GM18858 (cell line): ENCODE data around the gene SYNE1.
"Not testable (repeated sequence)": the region's sequence is repeated elsewhere in the genome, so short reads cannot be mapped to it uniquely, and the experiment has no call there.

Experiments used
- ATAC-seq: cut with Tn5 transposase; IDR thresholded peaks from one replicate; pipeline ENCODE4 v1.9.1; 2021; ENCODE audit not compliant: unreplicated experiment

Gene SYNE1

DNA sequence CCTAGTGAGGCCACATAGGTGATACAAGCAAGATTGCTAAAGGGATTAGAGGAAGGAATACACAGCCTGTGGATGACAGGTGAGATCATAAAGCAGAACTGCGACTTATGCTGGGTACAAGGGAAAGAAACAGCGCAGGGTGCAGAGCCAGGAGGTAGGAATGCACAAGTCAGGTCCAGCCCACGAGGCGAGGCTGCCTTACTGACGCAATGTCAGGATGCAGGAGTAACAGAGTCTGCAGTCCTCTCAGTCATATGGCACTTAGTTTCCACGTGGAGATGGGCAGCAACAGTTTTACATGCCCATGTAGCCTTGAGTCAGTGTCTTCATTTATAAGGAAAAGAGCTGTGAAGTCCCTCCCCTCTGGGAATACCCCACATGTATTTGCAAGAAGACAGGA, 210.9 kb downstream of the SYNE1 start:
- no peak for ATAC-seq

DNA sequence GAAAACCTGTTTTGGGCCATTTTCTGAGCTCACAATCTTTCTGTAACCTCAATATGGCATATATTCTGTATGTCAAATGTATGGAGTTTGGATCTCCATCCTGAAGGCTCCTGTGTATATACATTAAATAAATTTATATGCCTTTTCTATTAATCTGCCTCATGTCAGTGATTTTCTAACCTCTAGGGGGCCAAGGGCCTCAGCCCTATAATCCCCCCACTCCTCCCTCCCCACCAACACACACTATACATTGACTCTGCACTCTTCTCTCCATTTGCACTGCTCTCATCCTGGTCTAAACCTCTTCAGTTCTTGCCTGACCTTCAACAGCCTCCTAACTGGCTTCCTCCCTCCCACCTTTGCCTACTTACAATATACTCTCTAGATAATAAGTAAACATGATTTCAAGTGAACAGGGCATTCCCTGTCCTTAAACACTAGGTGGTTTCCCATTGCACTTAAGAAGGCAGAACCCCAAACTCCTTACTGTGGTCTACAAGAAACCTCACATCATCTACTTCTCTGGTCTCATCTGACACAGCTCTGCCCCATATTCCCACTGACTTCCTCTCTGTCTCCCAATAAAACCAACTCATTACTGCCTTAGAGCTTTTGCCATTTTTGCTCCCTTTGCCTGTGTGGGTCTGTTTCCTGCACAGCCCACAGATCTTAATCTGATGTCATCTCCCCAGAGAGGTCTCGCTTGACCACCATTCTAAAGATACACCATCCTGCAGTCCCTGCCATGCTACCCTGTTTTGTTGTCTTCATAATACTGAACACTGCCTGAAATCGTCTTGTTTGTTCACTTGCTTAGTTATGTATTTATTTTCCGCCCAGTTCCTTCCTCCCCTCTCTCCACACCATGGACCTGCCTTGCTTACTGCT, 213.7 kb downstream of the SYNE1 start:
- ATAC-seq: peak; percentile 60

- ATAC-seq: not testable (repeated sequence)
These were observed 215.7 kb downstream of the SYNE1 start for GRCh38 chr6:152421496-152421895.

- no peak for ATAC-seq
These were observed 216.5 kb downstream of the SYNE1 start for GRCh38 chr6:152420696-152421095.

GRCh38 chr6:152418551-152418950, 218.6 kb downstream of the SYNE1 start:
- no peak for ATAC-seq

GRCh38 chr6:152416652-152417051, 220.5 kb downstream of the SYNE1 start:
- ATAC-seq: no peak

GRCh38 chr6:152404936-152405595, 232.1 kb downstream of the SYNE1 start:
- no peak for ATAC-seq

- no peak for ATAC-seq
These were observed 232.9 kb downstream of the SYNE1 start for GRCh38 chr6:152404086-152404857.

GRCh38 chr6:152402791-152403190, 234.4 kb downstream of the SYNE1 start:
- ATAC-seq: no peak

GRCh38 chr6:152401978-152402377, 235.2 kb downstream of the SYNE1 start:
- ATAC-seq: no peak

DNA sequence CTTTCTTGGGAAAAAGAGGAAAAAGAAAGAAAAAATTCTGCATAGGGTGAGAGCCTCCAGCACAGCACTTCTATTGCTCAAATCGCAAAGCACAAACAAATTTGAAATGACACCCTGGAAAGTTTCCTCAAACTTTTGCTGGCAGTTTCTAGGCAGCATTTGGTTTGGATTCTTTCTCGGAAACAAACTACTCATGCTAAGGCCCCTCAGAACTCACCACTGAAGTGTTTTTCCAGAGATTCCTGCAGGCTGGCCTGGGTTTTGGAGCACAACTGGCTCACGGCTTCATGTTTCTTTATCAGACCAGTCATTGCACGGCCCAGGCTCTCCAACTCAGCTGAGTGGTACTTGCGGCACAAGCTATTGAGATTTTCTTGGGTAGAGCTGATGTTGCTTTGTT, 237.8 kb downstream of the SYNE1 start:
- ATAC-seq: no peak

GRCh38 chr6:152398993-152399392, 238.2 kb downstream of the SYNE1 start:
- no peak for ATAC-seq

DNA sequence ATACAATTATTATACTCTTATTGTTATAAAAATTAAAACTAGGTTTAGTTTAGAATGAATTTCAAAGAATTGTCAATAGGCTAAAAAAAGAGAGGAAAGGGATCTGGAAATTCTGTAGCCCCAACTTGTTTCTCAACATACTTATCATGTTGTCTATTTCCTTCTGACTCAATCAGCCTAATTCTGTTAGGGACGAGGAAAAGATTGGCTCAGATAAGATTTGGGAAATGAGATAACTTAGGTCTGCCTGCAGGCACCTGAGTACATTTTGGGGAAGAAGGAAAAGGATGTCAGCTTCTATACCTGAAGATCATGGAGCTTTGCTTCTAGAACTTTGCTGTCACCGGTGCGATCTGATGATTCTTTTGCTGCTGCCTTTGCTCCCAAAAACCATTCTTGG, 238.8 kb downstream of the SYNE1 start:
- ATAC-seq: no peak

GRCh38 chr6:152394303-152394702, 242.9 kb downstream of the SYNE1 start:
- ATAC-seq: no peak

DNA sequence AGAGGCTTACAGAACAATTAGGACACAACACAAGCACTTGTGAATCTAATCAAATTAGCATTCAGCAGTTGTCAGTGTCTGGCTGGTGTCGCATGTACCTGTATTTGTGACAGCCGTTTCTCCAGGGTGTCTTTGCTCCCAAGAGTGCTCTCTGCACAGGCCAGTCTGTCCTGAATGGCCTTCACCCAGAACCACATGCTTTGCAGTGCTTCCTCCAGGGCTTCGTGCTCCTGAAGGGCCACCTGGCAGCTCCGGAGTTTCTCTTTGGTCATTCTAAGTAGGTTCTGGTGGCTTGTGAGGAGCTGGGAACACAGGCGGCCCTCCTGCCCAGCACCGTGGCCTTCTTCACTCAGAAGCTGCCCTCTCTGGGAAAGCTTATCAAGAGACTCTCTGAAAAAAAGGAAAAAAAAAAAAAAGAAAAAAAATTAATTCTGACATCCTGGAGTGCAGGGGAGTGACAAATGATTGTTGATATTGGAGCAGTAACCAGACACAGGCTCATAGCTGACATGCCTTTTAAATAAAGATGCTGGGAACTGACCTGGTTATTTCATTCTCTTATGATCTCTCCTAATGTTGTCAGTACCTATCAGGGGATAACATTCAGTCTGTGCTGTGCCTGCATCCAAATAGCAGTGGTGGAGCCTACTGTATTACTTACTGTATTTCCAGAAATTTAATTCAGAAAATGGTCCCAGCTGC, 245.8 kb downstream of the SYNE1 start:
- no peak for ATAC-seq

GRCh38 chr6:152387091-152387490, 250.1 kb downstream of the SYNE1 start:
- no peak for ATAC-seq

DNA sequence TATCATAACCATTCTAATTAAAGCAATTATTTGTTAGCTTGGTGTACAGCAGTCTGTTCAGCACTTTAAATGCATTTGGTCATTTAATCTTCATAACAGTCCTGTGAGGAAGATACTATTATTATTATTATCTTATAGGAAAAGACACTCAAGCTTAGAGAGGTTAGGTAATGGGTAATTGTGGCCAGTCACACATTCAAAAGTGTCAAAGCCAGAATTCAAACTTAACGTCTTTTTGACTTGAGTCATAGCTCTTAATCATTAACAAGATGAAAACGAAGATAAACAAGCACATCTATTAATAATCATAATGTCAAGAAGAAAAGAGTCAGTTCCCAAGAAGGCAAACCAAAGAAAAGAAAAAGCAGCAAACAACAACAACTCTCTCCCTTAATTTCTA, 251.0 kb downstream of the SYNE1 start:
- ATAC-seq: no peak

- ATAC-seq: no peak
These were observed 255.9 kb downstream of the SYNE1 start for GRCh38 chr6:152380993-152381898.

DNA sequence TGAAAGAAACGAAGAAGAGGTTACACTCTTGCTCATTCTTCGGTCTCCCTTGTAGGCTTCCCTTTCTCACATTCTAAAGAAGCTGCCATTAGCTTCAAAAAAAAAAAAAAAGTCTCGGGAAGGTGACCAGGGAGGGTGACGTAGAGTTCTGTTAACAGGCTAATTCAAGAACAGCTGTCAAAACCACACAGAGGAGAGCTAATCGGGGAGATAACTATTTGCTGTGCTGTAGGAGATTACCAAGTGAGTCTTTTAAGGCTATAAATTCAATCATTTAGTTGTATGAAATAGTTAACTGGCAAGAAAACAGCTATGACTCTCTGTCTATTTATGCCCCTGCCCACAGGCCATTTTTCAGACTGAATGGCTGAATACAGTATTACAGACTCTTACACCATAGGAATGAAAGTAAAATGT, 256.8 kb downstream of the SYNE1 start:
- no peak for ATAC-seq

DNA sequence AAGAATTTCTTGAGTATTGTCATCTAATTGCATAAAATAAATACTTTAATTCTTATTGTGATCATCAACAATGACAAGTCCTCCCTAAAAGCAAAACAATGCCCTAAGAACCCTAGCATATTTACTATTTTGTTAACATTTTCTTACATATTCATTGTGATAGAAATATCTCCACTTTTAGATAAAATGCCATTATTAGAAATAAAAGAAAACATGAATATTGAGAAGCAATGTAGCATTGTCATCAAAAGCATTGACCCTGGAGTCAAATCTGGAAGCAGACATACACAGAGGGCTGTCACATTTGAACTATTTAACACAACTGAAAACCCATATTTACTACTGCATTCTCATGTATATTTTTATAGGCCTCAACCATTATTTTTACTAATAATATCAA, 257.7 kb downstream of the SYNE1 start:
- no peak for ATAC-seq
